ENCODE data around the gene UGT1A10. TPM values are rescaled to one million over a fixed set of nuclear protein-coding genes. Genes with fewer than 3 reads are reported as not detected.

UGT1A10 gene
- total RNA-seq, 1 experiment from 2014 or later: not detected

GRCh38 chr2:233673896-233674295, 37.6 kb downstream of the UGT1A10 start:
- Histone ChIP-seq H2BK15ac (ENCODE audit: low read depth, low read length) (no peak overlapping the region), H3K4me2 (ENCODE audit: insufficient read depth, insufficient read length, low read length) (no peak overlapping the region), H2BK20ac (ENCODE audit: low read depth, low read length, poor library complexity, severe bottlenecking) (no peak overlapping the region), H4K5ac (ENCODE audit: insufficient read length, low read depth, low read length) (no peak overlapping the region), H2BK5ac (ENCODE audit: insufficient read length, low read length) (no peak overlapping the region), H2AK5ac (ENCODE audit: insufficient read length, low read length) (no peak overlapping the region), H4K91ac (ENCODE audit: insufficient read length, low read depth, low read length) (no peak overlapping the region), H3K4me1 (ENCODE audit: insufficient read depth, low read length) (no peaks in the 10 kb centered on the region; the same call in 1 of the 2 replicates), H2BK120ac (ENCODE audit: low read depth, low read length, poor library complexity, severe bottlenecking) (no peak overlapping the region), H3K9ac (ENCODE audit: extremely low read depth, insufficient read length, low read length) (no peak overlapping the region), H3K56ac (ENCODE audit: insufficient read length, low read depth, low read length) (no peak overlapping the region), H3K23ac (ENCODE audit: insufficient read length, low read depth, low read length) (no peak overlapping the region), H3K14ac (ENCODE audit: insufficient read depth, low read length) (no peak overlapping the region), H3K79me1 (ENCODE audit: insufficient read depth, low read depth, low read length, poor library complexity, severe bottlenecking) (no peaks in the 10 kb centered on the region), H3K18ac (ENCODE audit: insufficient read length, low read depth, low read length) (no peak overlapping the region), H4K20me1 (ENCODE audit: control insufficient read depth, insufficient read depth, insufficient read length) (no peaks in the 10 kb centered on the region), H3K4ac (ENCODE audit: low read depth, low read length) (no peak overlapping the region), H2BK12ac (ENCODE audit: insufficient read length, low read depth, low read length) (no peak overlapping the region), H3K27me3 (ENCODE audit: insufficient read depth, low read length) (no peaks in the 10 kb centered on the region), H3T11ph (ENCODE audit: low read length) (no peak overlapping the region), H3K27ac (ENCODE audit: insufficient read length, low read depth, low read length) (no peak overlapping the region), H3K9me3 (ENCODE audit: control insufficient read depth, low read depth, low read length) (no peaks in the 10 kb centered on the region), H3K23me2 (ENCODE audit: insufficient read length, low read depth, low read length, poor library complexity, severe bottlenecking) (no peaks in the 10 kb centered on the region), H4K8ac (replicated peaks; ENCODE audit: insufficient read length, low read depth, low read length) (no peak overlapping the region), H2AFZ (ENCODE audit: low read length) (no peak overlapping the region), H3K79me2 (ENCODE audit: insufficient read depth, low read length) (no peaks in the 10 kb centered on the region)
- Mint-ChIP-seq H3K27me3 (ENCODE audit: low read depth) (peaks cover 15% of the 10 kb centered on the region), H3K9me3 (no peaks in the 10 kb centered on the region), H3K4me1 (peaks cover 2 to 5% of the 10 kb centered on the region in 2 experiments; a peak in 3 of 4 replicates), H3K36me3 (ENCODE audit: insufficient read depth in 1 of 3, low read depth in 3 of 3) (no peaks in the 10 kb centered on the region), H3K4me3 (no peak overlapping the region), H3K27ac (no peak overlapping the region)
- no peak for DNase-seq
- TF ChIP-seq CTCF (conservative IDR thresholded peaks at IDR 0.05): no peak
